WTC11 (cell line): ENCODE measurements around the gene EPB41L4B. TPM values are rescaled to one million over a fixed set of nuclear protein-coding genes. Genes with fewer than 3 reads are reported as not detected.

Source experiments
- ATAC-seq: fragments of 200-7000 bp; cut with Tn5 transposase; 2 replicates; pipeline ENCODE4 v1.10.0; 2021; ENCODE audit warnings: mild to moderate bottlenecking, moderate library complexity
- CTCF ChIA-PET: fragments of 300-600 bp; sonication (Branson Sonifier 250); formaldehyde crosslinking; loops from one replicate; lab custom pipeline; 2021; ENCODE audit warnings: antibody characterized with exemption; lab: Charles Lee
- POLR2A ChIA-PET: fragments of 350-600 bp; sonication (Branson Sonifier 250); formaldehyde crosslinking; loops from one replicate; lab custom pipeline; 2021; ENCODE audit warnings: antibody characterized with exemption; lab: Charles Lee
- DNase-seq: peaks from one replicate; pipeline ENCODE4 v3.0.0; 2021; ENCODE audit warnings: low spot score
- H3K27ac Mint-ChIP-seq: 2 replicates; pipeline ENCODE4 v1.8.0; 2021; ENCODE audit warnings: mixed read lengths
- H3K27me3 Mint-ChIP-seq: 2 replicates; pipeline ENCODE4 v1.8.0; 2021; ENCODE audit warnings: low read depth, mild to moderate bottlenecking, moderate library complexity, mixed read lengths
- H3K36me3 Mint-ChIP-seq: 2 replicates; pipeline ENCODE4 v1.8.0; 2021; ENCODE audit warnings: mixed read lengths
- H3K4me1 Mint-ChIP-seq: 2 replicates; pipeline ENCODE4 v1.8.0; 2022; ENCODE audit warnings: mixed read lengths
- H3K4me3 Mint-ChIP-seq: 2 replicates; pipeline ENCODE4 v1.8.0; 2021; ENCODE audit warnings: mild to moderate bottlenecking, moderate library complexity, mixed read lengths
- H3K9me3 Mint-ChIP-seq: 2 replicates; pipeline ENCODE4 v1.8.0; 2021; ENCODE audit warnings: mixed read lengths
- CBFB ChIP-seq: sonication (generic); formaldehyde crosslinking; IDR thresholded peaks from 2 replicates; pipeline ENCODE4 v1.8.1; 2022; ENCODE audit warnings: mild to moderate bottlenecking, low read depth, missing genetic modification reagents
- CREM ChIP-seq: sonication (generic); formaldehyde crosslinking; IDR thresholded peaks from 2 replicates; pipeline ENCODE4 v1.8.1; 2022; ENCODE audit warnings: mild to moderate bottlenecking, missing genetic modification reagents, moderate library complexity
- E2F1 ChIP-seq: sonication (generic); formaldehyde crosslinking; IDR thresholded peaks from 2 replicates; pipeline ENCODE4 v1.8.0; 2022; ENCODE audit warnings: mild to moderate bottlenecking, missing genetic modification reagents
- FOXJ3 ChIP-seq: sonication (generic); formaldehyde crosslinking; IDR thresholded peaks from 2 replicates; pipeline ENCODE4 v1.9.0; 2021; ENCODE audit warnings: missing genetic modification reagents, mild to moderate bottlenecking, borderline replicate concordance
- HMGA2 ChIP-seq: fragments of 250-450 bp; sonication (Bioruptor Pico); IDR thresholded peaks from 2 replicates; pipeline ENCODE4 v1.4.0; 2021; ENCODE audit warnings: mild to moderate bottlenecking, moderate library complexity
- HMGXB4 ChIP-seq: sonication (generic); formaldehyde crosslinking; IDR thresholded peaks from 2 replicates; pipeline ENCODE4 v1.8.1; 2023; ENCODE audit warnings: mild to moderate bottlenecking, moderate library complexity, missing genetic modification reagents
- NFE2L1 ChIP-seq: sonication (generic); formaldehyde crosslinking; IDR thresholded peaks from 2 replicates; pipeline ENCODE4 v1.8.1; 2023; ENCODE audit warnings: missing genetic modification reagents
- RORB ChIP-seq: fragments of 250-450 bp; sonication (Bioruptor Pico); IDR thresholded peaks from 2 replicates; pipeline ENCODE4 v1.9.0; 2021; ENCODE audit warnings: mild to moderate bottlenecking
- SMAD3 ChIP-seq: sonication (generic); formaldehyde crosslinking; IDR thresholded peaks from 2 replicates; pipeline ENCODE4 v1.8.0; 2022; ENCODE audit warnings: missing genetic modification reagents, mild to moderate bottlenecking, borderline replicate concordance
- SOX15 ChIP-seq: fragments of 250-450 bp; sonication (Bioruptor Pico); IDR thresholded peaks from 2 replicates; pipeline ENCODE4 v1.9.0; 2021; ENCODE audit warnings: mild to moderate bottlenecking
- SP1 ChIP-seq: sonication (generic); formaldehyde crosslinking; conservative IDR thresholded peaks from 2 replicates; pipeline ENCODE4 v1.8.1; 2022; ENCODE audit warnings: missing genetic modification reagents
- TCF7 ChIP-seq: sonication (generic); formaldehyde crosslinking; IDR thresholded peaks from 2 replicates; pipeline ENCODE4 v1.8.0; 2022; ENCODE audit warnings: mild to moderate bottlenecking, low read depth, missing genetic modification reagents, moderate library complexity
- TEAD1 ChIP-seq: sonication (generic); formaldehyde crosslinking; IDR thresholded peaks from 2 replicates; pipeline ENCODE4 v1.8.0; 2022; ENCODE audit warnings: mild to moderate bottlenecking, missing genetic modification reagents
- USF2 ChIP-seq: sonication (generic); formaldehyde crosslinking; IDR thresholded peaks from 2 replicates; pipeline ENCODE4 v1.8.1; 2023; ENCODE audit warnings: mild to moderate bottlenecking, missing genetic modification reagents, moderate library complexity
- ZNF263 ChIP-seq: sonication (generic); formaldehyde crosslinking; IDR thresholded peaks from 2 replicates; pipeline ENCODE4 v1.8.1; 2022; ENCODE audit warnings: low read depth, mild to moderate bottlenecking, moderate library complexity, missing genetic modification reagents
- ZNF317 ChIP-seq: sonication (generic); formaldehyde crosslinking; IDR thresholded peaks from 2 replicates; pipeline ENCODE4 v1.8.1; 2023; ENCODE audit warnings: low read depth, mild to moderate bottlenecking, moderate library complexity, missing genetic modification reagents, borderline replicate concordance
- ZNF425 ChIP-seq: fragments of 250-450 bp; sonication (Bioruptor Pico); conservative IDR thresholded peaks from 2 replicates; pipeline ENCODE4 v1.9.0; 2021; ENCODE audit warnings: mild to moderate bottlenecking
- total RNA-seq: library from RNA; stranded (reverse); gene quantifications from 3 replicates; pipeline ENCODE4 v1.2.3, GENCODE V29; 2021
- TF ChIP-seq, protein P1 (sequence below): sonication (generic); formaldehyde crosslinking; IDR thresholded peaks from 2 replicates; pipeline ENCODE4 v1.8.0; 2022; ENCODE audit warnings: mild to moderate bottlenecking, missing genetic modification reagents
- TF ChIP-seq, protein P2 (sequence below): sonication (generic); formaldehyde crosslinking; IDR thresholded peaks from 2 replicates; pipeline ENCODE4 v1.8.1; 2023; ENCODE audit warnings: mild to moderate bottlenecking, missing genetic modification reagents
- TF ChIP-seq, protein P3 (sequence below): sonication (generic); formaldehyde crosslinking; IDR thresholded peaks from 2 replicates; pipeline ENCODE4 v1.8.1; 2023; ENCODE audit warnings: mild to moderate bottlenecking, missing genetic modification reagents, moderate library complexity
- TF ChIP-seq, protein P4 (sequence below): fragments of 250-450 bp; sonication (Bioruptor Pico); IDR thresholded peaks from 2 replicates; pipeline ENCODE4 v1.9.0; 2021; ENCODE audit warnings: moderate library complexity, mild to moderate bottlenecking, inconsistent platforms, borderline replicate concordance
- TF ChIP-seq, protein P5 (sequence below): fragments of 250-450 bp; sonication (Bioruptor Pico); IDR thresholded peaks from 2 replicates; pipeline ENCODE4 v1.8.0; 2021; ENCODE audit warnings: mild to moderate bottlenecking

Gene EPB41L4B
- total RNA-seq, 1 experiment from 2014 or later: 20.0 TPM

DNA sequence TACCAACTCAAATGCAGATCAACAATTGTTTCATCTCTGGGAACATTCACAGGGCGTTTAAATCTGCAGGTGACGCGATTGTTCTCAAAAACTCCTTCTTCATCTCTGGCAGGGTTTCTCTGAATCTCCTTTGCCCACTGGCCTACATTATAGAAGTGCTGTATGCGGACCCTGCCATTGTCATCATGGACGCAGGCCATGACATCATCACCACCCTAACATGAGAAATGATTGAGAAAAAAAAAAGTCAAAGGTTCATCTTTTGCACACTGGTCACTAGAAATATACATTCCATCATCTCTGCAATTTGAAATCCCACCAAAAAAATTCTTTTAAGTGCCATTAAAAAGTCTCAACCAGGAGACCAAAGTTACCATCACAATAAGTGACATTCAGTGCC is 179.5 kb downstream of the EPB41L4B start:
- no peaks in the 10 kb centered on the region for H3K36me3 Mint-ChIP-seq
- H3K27ac Mint-ChIP-seq: no peak overlapping the region
- ChIA-PET POLR2A (no interaction called here), CTCF (no interaction called here)
- H3K27me3 Mint-ChIP-seq: no peaks in the 10 kb centered on the region
- H3K4me3 Mint-ChIP-seq: no peak overlapping the region
- no peak for TF ChIP-seq ZNF263
- no peak for TF ChIP-seq USF2 (CRISPR knock-in tag)
- TF ChIP-seq CREM (CRISPR knock-in tag): no peak
- TF ChIP-seq NFE2L1 (CRISPR knock-in tag): no peak
- no peak for TF ChIP-seq ZNF425 (CRISPR knock-in tag)
- TF ChIP-seq, protein P1, sequence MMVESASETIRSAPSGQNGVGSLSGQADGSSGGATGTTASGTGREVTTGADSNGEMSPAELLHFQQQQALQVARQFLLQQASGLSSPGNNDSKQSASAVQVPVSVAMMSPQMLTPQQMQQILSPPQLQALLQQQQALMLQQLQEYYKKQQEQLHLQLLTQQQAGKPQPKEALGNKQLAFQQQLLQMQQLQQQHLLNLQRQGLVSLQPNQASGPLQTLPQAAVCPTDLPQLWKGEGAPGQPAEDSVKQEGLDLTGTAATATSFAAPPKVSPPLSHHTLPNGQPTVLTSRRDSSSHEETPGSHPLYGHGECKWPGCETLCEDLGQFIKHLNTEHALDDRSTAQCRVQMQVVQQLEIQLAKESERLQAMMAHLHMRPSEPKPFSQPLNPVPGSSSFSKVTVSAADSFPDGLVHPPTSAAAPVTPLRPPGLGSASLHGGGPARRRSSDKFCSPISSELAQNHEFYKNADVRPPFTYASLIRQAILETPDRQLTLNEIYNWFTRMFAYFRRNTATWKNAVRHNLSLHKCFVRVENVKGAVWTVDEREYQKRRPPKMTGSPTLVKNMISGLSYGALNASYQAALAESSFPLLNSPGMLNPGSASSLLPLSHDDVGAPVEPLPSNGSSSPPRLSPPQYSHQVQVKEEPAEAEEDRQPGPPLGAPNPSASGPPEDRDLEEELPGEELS: no peak
- no peak for TF ChIP-seq TCF7 (CRISPR knock-in tag)
- TF ChIP-seq SOX15 (CRISPR knock-in tag): no peak
- TF ChIP-seq ZNF317: no peak
- TF ChIP-seq, protein P2, sequence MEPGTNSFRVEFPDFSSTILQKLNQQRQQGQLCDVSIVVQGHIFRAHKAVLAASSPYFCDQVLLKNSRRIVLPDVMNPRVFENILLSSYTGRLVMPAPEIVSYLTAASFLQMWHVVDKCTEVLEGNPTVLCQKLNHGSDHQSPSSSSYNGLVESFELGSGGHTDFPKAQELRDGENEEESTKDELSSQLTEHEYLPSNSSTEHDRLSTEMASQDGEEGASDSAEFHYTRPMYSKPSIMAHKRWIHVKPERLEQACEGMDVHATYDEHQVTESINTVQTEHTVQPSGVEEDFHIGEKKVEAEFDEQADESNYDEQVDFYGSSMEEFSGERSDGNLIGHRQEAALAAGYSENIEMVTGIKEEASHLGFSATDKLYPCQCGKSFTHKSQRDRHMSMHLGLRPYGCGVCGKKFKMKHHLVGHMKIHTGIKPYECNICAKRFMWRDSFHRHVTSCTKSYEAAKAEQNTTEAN: no peak
- TF ChIP-seq, protein P3, sequence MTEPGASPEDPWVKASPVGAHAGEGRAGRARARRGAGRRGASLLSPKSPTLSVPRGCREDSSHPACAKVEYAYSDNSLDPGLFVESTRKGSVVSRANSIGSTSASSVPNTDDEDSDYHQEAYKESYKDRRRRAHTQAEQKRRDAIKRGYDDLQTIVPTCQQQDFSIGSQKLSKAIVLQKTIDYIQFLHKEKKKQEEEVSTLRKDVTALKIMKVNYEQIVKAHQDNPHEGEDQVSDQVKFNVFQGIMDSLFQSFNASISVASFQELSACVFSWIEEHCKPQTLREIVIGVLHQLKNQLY (CRISPR knock-in tag): no peak
- TF ChIP-seq SMAD3 (CRISPR knock-in tag): no peak
- TF ChIP-seq SP1 (CRISPR knock-in tag): no peak
- no peaks in the 10 kb centered on the region for H3K9me3 Mint-ChIP-seq
- ATAC-seq (no peak), DNase-seq (no peak)
- peaks cover 9% of the 10 kb centered on the region for H3K4me1 Mint-ChIP-seq

DNA sequence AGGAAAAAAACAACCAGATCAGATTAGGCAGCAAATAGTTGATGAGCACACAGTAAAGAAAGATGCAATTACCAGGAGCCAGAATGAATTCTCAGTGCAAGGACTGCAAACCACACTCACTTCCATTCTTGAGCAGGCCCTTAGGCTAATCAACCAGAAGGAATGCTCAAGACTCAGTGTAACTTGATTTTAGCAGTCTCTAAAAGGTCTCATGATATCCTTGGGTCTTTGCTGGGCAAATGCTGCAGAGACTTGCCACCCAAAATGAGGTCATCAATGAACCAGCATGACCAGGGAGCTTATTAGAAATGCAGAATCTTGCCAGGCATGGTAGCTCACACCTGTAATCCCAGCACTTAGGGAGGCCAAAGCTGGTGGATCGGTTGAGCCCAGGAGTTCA is 181.0 kb downstream of the EPB41L4B start:
- Mint-ChIP-seq H3K4me1 (peaks cover 9% of the 10 kb centered on the region), H3K9me3 (no peaks in the 10 kb centered on the region), H3K27ac (no peak overlapping the region), H3K4me3 (no peak overlapping the region), H3K27me3 (no peaks in the 10 kb centered on the region), H3K36me3 (no peaks in the 10 kb centered on the region)
- ChIA-PET CTCF (no interaction called here), POLR2A (no interaction called here)
- DNase-seq (no peak), ATAC-seq (no peak)
- TF ChIP-seq RORB (CRISPR knock-in tag) (no peak), FOXJ3 (CRISPR knock-in tag) (no peak), TEAD1 (CRISPR knock-in tag) (no peak), HMGA2 (CRISPR knock-in tag) (no peak), SOX15 (CRISPR knock-in tag) (no peak), ZNF263 (no peak), E2F1 (CRISPR knock-in tag) (no peak), SP1 (CRISPR knock-in tag) (no peak), CBFB (CRISPR knock-in tag) (no peak), HMGXB4 (no peak)
- TF ChIP-seq, protein P4, sequence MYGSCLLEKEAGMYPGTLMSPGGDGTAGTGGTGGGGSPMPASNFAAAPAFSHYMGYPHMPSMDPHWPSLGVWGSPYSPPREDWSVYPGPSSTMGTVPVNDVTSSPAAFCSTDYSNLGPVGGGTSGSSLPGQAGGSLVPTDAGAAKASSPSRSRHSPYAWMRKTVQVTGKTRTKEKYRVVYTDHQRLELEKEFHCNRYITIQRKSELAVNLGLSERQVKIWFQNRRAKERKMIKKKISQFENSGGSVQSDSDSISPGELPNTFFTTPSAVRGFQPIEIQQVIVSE (CRISPR knock-in tag): no peak
- TF ChIP-seq, protein P2: no peak
- TF ChIP-seq, protein P5, sequence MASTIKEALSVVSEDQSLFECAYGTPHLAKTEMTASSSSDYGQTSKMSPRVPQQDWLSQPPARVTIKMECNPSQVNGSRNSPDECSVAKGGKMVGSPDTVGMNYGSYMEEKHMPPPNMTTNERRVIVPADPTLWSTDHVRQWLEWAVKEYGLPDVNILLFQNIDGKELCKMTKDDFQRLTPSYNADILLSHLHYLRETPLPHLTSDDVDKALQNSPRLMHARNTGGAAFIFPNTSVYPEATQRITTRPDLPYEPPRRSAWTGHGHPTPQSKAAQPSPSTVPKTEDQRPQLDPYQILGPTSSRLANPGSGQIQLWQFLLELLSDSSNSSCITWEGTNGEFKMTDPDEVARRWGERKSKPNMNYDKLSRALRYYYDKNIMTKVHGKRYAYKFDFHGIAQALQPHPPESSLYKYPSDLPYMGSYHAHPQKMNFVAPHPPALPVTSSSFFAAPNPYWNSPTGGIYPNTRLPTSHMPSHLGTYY (CRISPR knock-in tag): no peak
